Stimulated activated CD8-positive, alpha-beta memory T cell treated with anti-CD3 and anti-CD28 coated beads, Interleukin-15, amount 100 ng/mL, for 48 hours (primary cell): ENCODE measurements around the gene UNC5B.
"Not testable (repeated sequence)": the region's sequence is repeated elsewhere in the genome, so short reads cannot be mapped to it uniquely, and the experiment has no call there.

Experiments used
- DNase-seq, 2 donors: peaks; one replicate each; pipeline ENCODE4 v3.0.0-alpha.2; 2020; ENCODE audit warnings: low read depth in 2 of 2

UNC5B gene

DNA sequence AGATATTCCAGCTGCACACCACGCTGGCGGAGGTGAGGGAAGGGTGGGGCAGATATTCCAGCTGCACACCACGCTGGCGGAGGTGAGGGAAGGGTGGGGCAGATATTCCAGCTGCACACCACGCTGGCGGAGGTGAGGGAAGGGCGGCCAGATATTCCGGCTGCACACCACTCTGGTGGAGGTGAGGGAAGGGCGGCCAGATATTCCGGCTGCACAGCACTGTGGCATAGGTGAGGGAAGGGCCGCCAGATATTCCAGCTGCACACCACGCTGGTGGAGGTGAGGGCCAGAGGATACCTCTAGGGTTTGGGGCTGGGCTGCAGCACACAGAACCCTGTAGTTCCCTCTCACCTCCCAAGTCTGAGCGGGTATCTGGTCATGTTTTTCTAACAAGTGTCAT lies 84.4 kb downstream of the UNC5B start:
- DNase-seq: not testable (repeated sequence)

- DNase-seq: no peak
Measured at GRCh38 chr10:71297343-71297742, 85.0 kb downstream of the UNC5B start.

DNA sequence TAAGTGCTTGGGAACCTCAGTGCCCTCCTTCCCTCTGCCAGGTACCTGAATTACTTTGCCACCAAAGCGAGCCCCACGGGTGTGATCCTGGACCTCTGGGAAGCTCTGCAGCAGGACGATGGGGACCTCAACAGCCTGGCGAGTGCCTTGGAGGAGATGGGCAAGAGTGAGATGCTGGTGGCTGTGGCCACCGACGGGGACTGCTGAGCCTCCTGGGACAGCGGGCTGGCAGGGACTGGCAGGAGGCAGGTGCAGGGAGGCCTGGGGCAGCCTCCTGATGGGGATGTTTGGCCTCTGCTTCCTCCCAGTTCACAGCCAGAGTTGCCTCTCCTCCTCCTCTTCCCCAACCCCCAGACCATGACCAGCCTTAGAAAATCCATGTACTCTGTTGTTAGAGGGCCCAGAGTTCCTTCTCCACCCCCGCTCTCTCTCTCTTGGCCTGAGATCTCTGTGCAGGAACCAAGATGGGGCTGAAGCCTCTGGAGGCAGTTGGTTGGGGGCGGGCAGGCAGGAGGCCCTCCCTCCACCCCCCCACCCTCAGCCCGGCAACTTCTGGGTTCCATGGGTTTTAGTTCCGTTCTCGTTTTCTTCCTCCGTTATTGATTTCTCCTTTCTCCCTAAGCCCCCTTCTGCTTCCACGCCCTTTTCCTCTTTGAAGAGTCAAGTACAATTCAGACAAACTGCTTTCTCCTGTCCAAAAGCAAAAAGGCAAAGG lies 86.9 kb downstream of the UNC5B start:
- no peak for DNase-seq

- no peak for DNase-seq
Measured at GRCh38 chr10:71300555-71301370, 88.4 kb downstream of the UNC5B start.

DNA sequence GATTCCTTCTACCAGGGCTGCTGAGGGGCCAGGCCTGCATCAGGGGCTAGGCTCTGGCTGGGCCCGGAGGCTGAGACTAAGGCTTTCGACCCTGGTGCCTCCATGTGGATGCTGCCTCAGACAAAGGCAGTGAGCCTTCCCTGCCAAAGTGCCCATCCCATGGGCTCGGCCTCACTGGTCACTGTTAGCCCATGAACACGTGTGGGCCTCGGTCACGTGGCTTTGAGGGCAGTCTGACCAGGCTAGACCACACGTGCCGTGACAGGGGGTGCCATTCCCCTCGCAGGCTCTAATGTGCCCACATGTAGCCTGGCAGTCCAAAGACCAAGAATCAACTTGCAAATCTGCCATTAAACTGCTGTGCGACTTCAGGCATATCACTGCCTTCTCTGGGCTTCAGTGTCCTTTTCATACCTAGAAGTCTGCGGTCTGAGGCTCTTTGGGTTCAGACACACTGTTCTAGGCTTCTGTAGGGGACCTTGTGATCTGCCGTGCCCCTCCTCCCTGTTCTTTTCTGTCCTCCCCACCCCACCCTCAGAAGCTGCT lies 89.1 kb downstream of the UNC5B start:
- DNase-seq: no peak

GRCh38 chr10:71302451-71302850 lies 90.1 kb downstream of the UNC5B start:
- DNase-seq: no peak

DNA sequence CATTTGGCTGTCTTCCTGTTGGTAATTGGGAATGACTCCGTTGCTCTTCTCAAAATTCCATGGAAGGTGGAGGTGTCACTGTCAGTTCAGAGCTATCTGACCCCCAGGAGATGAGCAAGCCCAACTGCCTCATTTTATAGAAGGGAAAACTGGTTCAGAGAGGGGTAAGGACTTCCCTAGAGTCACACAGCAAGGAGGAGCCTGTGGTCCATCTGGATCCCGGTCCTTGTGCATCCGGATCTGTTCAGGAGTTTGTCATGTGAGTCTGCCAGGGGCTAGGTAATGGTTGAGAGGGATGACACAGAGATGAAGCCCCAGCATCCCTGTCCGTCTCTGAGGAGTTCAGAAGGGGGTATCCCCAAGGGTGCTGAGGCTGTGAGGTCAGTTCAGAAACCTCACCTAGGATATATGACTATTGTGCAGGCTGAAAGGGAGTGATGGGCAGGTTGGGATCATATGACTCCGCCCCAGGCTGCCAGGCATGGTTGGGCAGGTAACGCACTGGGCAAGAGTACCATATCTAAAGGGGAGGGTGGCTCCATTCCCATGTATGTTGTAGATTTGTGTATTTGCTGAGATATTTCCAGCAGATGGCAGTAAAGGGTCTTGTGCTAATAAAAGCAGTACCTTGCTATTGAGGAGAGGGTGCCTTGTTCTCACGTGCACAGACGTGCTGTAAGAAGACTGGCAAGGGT lies 90.7 kb downstream of the UNC5B start:
- no peak for DNase-seq

DNA sequence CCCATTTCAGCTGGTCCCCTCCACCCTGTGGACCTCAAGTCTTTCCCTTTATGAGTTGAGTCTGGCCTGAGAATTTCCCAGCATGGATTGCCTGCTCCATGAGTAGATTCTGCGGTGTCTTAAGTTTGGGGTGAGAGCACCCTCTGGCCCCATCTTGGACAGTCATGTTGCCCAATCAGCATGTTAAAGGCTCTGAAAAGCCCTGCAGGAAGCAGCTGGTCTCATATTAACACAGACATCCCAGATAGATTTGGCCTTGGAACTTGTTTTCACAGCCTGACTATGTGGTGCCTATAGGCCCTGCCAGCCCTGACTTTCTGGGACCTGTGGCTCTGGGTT lies 91.2 kb downstream of the UNC5B start:
- DNase-seq: no peak

GRCh38 chr10:71304914-71305313 lies 92.5 kb downstream of the UNC5B start:
- no peak for DNase-seq

DNA sequence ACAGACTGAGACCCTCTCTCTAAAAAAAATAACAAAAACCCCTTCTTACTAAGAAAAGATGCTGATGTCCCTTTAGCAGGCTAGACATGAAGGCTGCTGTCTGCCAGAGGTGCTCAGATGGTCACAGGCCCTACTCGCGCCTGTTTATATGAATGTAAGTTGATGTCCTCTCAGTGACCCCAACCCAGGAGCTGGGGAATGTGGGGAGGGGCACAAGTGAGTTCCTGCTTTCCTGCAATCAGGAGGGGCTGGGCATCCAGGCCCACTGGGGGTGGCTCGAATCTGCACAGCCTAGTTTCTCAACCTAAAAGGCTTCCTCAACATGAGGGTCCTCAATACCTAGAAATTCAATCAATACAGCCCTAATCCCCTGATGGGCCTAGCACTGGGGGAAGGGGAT lies 94.6 kb downstream of the UNC5B start:
- DNase-seq: no peak

GRCh38 chr10:71307469-71308085 lies 95.2 kb downstream of the UNC5B start:
- no peak for DNase-seq

DNA sequence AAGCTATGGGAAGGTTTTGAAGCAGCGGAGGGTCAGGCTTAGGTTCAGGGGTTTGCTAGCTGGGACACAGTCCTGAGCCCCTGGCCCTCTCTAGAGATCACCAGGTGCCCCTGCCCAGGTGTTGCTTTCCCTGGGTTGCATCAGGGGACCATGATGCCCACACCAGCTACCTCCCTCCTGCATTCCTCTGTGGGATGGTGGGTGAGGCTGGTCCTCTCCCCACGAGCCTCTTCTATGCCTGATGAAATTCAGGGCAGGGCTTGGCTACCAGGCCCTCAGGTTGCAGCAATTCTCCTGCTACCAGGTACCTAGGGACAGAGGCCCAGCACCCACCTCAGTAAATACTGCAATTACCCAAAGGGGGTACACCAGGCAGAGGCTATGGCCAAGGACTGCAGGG lies 95.9 kb downstream of the UNC5B start:
- DNase-seq: no peak

DNA sequence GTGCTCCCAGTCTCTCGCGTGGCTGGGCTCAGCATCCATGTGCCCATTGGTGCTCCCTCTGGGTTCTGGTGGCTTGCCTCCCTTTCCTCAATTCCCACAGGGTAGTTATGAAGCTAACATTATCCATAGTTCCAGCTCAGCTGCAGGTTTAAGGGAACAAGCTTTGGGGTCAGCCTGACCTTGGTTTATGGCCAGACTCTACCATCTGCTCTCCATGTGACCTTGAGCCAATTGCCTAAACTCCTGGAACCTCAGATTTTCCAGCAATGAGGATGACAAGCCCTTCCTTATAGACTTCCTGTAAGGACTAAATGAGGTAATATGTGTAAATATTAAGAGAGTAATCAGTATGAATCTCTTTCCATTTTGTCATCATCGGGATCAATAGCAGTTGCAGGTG lies 96.6 kb downstream of the UNC5B start:
- no peak for DNase-seq

DNA sequence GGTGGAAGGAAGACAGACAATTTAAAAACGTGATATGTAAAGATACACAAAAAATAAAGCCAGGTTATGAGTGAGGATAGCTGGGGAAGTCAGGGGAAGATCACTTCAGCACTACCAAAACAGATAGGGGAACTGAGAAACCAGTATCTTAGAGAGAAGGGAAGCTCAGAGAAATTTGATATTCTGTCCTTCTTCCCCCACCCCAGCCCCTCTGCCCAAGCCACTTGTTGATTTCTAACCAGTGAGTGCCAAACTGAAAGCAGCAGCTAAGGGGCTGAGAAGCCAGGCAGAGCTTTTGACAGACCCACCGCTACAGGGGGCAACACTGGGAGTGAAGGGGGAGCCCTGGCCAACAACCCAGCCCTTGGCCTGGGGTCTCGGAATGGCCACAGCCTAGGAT lies 97.5 kb downstream of the UNC5B start:
- DNase-seq: no peak

DNA sequence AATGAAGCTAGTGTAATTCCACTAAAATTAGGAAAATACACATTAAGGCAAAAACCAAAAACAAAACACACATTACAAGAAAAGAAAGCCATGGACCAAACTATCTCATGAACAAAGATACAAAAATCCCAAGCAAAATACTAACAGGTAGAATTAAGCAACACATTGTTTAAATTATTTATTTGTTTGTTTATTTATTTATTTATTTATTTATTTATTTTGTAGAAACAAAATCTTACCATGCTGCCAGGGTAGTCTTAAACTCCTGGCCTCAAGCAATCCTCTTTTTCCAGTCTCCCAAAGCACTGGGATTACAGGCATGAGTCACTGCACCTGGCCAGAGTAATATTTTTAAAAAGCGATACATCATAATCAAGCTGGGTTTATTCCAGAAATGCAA lies 99.8 kb downstream of the UNC5B start:
- no peak for DNase-seq

DNA sequence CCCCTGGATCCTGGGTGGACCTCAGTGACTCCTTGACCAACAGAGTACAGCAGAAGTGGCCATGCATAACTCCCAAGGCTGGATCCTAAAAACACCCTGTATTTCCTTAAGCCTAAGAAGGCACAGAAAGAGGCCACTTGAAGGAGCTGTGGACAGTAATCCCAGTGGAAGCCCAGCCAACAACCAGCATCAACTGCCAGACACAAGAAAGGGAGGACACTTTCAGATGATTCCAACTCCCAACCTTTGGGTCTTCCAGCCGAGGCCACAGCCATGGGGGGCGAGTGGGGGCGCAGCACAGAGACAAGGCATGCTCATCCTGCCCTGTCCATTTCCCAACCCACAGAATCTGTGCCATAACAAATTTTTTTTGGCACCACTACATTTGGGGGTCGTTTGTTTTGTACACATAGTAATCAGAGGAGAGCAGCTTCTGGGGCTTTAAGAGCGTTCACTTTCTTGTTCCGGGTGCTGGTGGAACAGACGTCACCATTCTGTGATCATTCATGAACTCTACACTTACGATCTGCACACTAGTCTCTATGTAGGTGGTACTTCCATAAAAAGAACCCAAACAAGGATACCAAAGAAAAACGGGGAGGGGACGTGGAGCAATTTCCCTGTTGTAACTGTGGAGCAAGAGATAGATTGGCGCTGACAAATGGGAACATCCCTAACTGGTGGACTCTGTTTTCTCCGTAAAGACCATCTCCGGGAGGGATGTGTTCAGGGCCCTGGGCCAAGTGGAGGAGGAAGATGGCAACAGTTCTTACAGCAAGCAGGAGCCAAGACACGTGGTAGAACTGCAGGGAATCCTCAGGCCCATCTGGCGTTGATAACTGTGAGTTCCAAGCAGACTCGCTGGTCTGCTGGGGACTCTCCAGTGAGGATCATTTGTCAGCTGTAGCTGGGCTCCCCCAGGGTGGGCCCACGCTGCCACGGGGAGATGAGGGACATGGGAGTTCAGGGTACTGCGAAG lies 100.7 kb downstream of the UNC5B start:
- DNase-seq: no peak

DNA sequence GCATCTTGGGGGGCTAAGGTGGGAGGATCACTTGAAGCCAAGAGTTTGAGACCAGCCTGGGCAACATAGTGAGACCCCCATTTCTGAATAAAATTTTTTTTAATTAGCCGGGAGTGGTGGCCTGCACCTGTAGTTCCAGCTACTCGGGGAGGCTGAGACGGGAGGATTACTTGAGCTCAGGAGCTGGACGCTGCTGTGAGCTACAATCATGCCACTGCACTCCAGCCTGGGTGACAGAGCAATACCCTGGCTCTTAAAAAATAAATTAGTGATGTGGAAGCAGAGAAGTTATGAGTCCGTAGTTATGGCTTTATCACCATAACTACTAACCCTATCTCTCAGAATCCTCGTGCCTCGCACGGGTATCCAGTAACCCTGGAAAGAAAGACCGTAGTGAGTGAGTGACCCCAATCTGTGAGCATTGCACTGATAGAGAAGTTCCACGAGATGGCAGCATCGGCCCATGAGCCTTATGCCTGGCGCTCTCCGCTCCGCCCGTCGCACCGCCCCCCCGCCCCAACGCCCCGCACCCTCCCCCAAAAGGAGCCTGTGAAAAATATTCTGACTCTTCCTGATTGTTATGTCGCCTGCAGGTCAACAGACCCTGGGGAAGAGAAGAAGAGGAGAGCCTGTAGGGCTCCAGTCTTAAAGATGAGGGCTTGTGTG lies 101.8 kb downstream of the UNC5B start:
- peak in 1 of 2 donors; percentile 21 for DNase-seq

- DNase-seq: no peak
Measured at GRCh38 chr10:71314694-71315225, 102.4 kb downstream of the UNC5B start.

DNA sequence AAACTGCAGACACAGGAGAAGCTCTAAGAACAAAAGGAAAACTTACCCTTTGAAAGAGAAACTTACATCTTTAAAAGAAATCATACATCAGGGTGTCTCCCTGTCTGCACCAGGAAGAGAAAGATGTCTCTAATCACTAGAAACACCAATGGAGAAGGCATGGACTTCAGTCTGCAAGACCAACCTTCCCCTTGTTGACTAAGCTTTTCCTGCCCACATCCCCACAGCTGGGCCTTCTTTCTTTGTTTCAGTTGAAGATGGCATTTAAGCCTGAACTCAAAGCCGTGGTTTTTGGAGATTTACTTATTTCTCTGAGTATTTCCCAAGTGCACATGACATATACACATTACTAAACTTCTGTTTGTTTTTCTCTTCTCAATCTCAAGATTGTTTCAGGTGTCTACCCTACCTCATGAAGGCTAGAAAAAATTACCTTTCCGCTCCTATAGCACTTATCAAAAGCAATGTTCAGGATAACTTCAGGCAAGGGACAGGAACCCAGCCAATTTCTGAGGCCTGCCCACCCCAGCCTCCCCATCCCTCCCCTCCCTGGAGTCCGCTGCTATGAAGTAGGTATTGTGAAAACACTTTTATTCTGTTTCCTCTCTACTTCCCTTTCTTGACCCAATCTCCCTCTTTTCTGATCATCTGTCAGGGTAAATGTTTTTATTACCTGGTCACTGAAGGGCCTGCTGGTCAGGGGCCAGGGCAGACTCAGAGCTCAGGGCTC lies 103.9 kb downstream of the UNC5B start:
- no peak for DNase-seq
